ENCODE measurements around the gene IRF2BP2.
A peak's percentile ranks its signal among the peaks of the same experiment; 100 is the strongest.

IRF2BP2 gene

DNA sequence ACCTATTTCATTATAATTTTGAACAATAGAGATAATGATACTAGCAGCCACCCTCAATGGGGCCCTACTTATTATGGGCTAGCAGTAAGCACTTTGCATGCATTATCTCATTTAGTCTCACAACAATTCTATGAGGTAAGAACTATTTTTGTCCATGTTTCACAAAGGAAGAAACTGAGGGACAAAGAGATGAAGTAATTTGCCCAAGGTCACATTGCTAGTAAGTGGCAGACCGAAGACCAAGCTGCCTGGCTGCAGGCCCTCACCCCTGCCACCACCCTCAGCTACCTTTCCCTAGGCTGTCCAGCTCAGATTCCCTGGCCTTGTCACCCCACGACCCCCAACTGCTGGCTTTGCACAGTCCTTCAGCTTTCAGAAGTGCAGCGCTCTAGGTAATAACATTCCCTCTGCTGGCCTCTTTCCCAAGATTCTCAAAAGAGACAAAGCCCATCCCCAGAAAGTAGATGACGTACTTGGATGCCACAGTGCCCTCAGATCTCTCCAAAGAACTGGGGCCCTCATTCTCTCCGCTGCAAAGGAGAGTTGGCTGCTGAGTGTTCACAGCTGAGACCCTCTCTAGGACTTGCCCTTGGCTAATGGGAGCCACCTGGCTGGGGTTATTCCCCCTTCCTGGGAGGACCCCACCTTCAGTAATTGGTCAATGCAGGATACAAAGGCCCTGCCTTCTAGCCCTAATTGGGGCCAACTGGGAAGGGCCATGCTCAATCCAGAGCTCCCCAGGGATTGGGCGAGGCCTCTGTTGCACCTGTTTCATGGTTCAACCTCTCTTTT, 39.5 kb downstream of the IRF2BP2 start:
- Histone ChIP-seq H3K27ac (no peak overlapping the region), H3K9me3 (ENCODE audit: severe bottlenecking) (peaks cover 5% of the 10 kb centered on the region), H3K4me3 (ENCODE audit: low read depth, low read length) (no peak overlapping the region), H3K27me3 (ENCODE audit: insufficient read depth, low read depth, severe bottlenecking) (no peaks in the 10 kb centered on the region), H3K36me3 (no peaks in the 10 kb centered on the region)
- TF ChIP-seq CTCF (IDR thresholded peaks at IDR 0.05; ENCODE audit: low read depth, low read length), result no peak
- peak; percentile 5 for DNase-seq

DNA sequence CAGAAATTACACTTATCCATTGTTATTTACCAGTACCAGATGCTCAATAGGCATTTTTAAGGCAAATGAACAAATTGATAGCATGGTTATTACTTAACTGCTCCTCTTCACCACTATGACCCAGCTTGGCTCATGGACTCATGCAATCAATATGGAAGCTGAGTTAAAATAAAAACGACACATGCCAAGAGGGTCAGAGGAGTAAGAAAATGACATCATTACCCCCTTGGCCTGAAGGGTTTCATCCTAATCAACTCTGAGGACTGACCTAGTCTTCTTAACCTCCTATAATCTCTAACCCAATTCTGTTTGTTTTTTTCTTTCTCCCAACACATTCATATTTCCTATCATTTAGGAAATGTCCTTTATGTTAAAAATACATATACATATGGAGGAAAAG, 41.6 kb downstream of the IRF2BP2 start:
- Histone ChIP-seq H3K27me3 (ENCODE audit: insufficient read depth, low read depth, severe bottlenecking) (no peaks in the 10 kb centered on the region), H3K4me3 (ENCODE audit: low read depth, low read length) (no peak overlapping the region), H3K9me3 (ENCODE audit: severe bottlenecking) (peaks cover 5% of the 10 kb centered on the region), H3K27ac (no peak overlapping the region), H3K36me3 (no peaks in the 10 kb centered on the region)
- TF ChIP-seq CTCF (IDR thresholded peaks at IDR 0.05; ENCODE audit: low read depth, low read length), result no peak
- DNase-seq, result no peak

GRCh38 chr1:234565132-234565531, 44.8 kb downstream of the IRF2BP2 start:
- Histone ChIP-seq H3K4me3 (ENCODE audit: low read depth, low read length) (no peak overlapping the region), H3K36me3 (no peaks in the 10 kb centered on the region), H3K27ac (no peak overlapping the region), H3K9me3 (ENCODE audit: severe bottlenecking) (peaks cover 5% of the 10 kb centered on the region), H3K27me3 (ENCODE audit: insufficient read depth, low read depth, severe bottlenecking) (no peaks in the 10 kb centered on the region)
- TF ChIP-seq CTCF (IDR thresholded peaks at IDR 0.05; ENCODE audit: low read depth, low read length), result no peak
- peak; percentile 13 for DNase-seq

- Histone ChIP-seq H3K27me3 (ENCODE audit: insufficient read depth, low read depth, severe bottlenecking) (no peaks in the 10 kb centered on the region), H3K9me3 (ENCODE audit: severe bottlenecking) (peaks cover 5% of the 10 kb centered on the region), H3K36me3 (no peaks in the 10 kb centered on the region), H3K4me3 (ENCODE audit: low read depth, low read length) (no peak overlapping the region), H3K27ac (no peak overlapping the region)
- no peak for TF ChIP-seq CTCF (IDR thresholded peaks at IDR 0.05; ENCODE audit: low read depth, low read length)
- peak; percentile 7 for DNase-seq
Observed at GRCh38 chr1:234564035-234565029, 45.6 kb downstream of the IRF2BP2 start.

- Histone ChIP-seq H3K4me3 (ENCODE audit: low read depth, low read length) (no peak overlapping the region), H3K9me3 (ENCODE audit: severe bottlenecking) (peaks cover 4% of the 10 kb centered on the region), H3K27me3 (ENCODE audit: insufficient read depth, low read depth, severe bottlenecking) (no peaks in the 10 kb centered on the region), H3K36me3 (no peaks in the 10 kb centered on the region), H3K27ac (no peak overlapping the region)
- DNase-seq, result peak; percentile 3
- TF ChIP-seq CTCF (IDR thresholded peaks at IDR 0.05; ENCODE audit: low read depth, low read length), result no peak
Observed at GRCh38 chr1:234562334-234562733, 47.6 kb downstream of the IRF2BP2 start.

Data from WERI-Rb-1 (cell line).